ENCODE measurements around the gene SMIM33. TPM values are rescaled to one million over a fixed set of nuclear protein-coding genes. Genes with fewer than 3 reads are reported as not detected.
"Not testable (repeated sequence)": the region's sequence is repeated elsewhere in the genome, so short reads cannot be mapped to it uniquely, and the experiment has no call there.

SMIM33 gene
- total RNA-seq, 1 experiment from 2014 or later, result not detected

DNA sequence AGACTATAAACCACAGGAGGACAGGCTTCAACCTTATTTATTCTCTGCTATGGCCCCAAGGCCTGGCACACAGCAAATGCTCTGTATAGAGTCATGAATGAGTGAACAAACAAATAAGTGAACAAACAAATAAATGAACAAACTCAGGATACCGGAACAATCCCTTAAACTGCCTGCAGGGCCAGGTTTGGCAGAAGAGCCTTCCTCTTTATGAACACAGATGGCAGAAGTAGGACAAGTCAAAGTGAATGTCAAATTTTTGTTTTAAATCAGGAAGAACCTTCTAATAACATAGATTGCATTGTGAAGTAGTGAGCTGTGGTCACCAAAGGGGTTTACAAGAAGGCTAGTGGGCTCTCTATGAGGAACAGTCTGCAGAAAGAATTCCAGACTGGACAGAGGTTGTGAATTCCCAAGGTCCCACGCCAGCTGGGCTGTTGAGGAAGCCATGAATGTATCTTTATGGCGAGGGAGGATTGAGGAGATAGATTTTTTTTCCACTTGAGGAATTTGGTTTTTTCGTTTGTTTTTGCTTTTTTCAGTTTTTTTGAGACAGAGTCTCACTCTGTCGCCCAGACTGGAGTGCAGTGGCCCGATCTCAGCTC lies 42.1 kb downstream of the SMIM33 start:
- intact Hi-C loops (cut with micrococcal nuclease; ENCODE audit: unreplicated experiment), result loop anchor here (1.0 kb wide), 1 partner anchor 91 kb away; no protein-coding TSS in a partner anchor
- H3K4me1 ChIP-seq (ENCODE audit: insufficient read depth, low read length, poor library complexity, severe bottlenecking), result peaks cover 3% of the 10 kb centered on the region
- H3K4me3 ChIP-seq (ENCODE audit: low read depth, low read length, poor library complexity, severe bottlenecking), result no peak overlapping the region
- no peak for TF ChIP-seq EZH2 (IDR thresholded peaks at IDR 0.05; ENCODE audit: borderline replicate concordance, low read depth, low read length, poor library complexity, severe bottlenecking)
- TF ChIP-seq, protein P1, sequence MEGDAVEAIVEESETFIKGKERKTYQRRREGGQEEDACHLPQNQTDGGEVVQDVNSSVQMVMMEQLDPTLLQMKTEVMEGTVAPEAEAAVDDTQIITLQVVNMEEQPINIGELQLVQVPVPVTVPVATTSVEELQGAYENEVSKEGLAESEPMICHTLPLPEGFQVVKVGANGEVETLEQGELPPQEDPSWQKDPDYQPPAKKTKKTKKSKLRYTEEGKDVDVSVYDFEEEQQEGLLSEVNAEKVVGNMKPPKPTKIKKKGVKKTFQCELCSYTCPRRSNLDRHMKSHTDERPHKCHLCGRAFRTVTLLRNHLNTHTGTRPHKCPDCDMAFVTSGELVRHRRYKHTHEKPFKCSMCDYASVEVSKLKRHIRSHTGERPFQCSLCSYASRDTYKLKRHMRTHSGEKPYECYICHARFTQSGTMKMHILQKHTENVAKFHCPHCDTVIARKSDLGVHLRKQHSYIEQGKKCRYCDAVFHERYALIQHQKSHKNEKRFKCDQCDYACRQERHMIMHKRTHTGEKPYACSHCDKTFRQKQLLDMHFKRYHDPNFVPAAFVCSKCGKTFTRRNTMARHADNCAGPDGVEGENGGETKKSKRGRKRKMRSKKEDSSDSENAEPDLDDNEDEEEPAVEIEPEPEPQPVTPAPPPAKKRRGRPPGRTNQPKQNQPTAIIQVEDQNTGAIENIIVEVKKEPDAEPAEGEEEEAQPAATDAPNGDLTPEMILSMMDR (conservative IDR thresholded peaks at IDR 0.05; ENCODE audit: low read depth, low read length), result no peak
- no peak overlapping the region for H3K27ac ChIP-seq (ENCODE audit: low read depth, low read length, poor library complexity, severe bottlenecking)
- H3K27me3 ChIP-seq (replicated peaks; ENCODE audit: insufficient read depth, low read depth, low read length, poor library complexity), result no peaks in the 10 kb centered on the region
- DNase-seq (ENCODE audit: low spot score), result no peak
- ChIA-PET CTCF (interaction anchor here (0.5 to 1.3 kb wide), 2 partner anchors 91 to 284 kb away, joined by 3 to 16 read pairs; no protein-coding TSS in a partner anchor), POLR2A (ENCODE audit: low non-redundant PET) (no interaction called here)
- no TSS peak for BruUV-seq (replicated peaks)
- H3K9me3 ChIP-seq (ENCODE audit: low read depth, low read length, poor library complexity, severe bottlenecking), result no peaks in the 10 kb centered on the region
- no peaks in the 10 kb centered on the region for H3K36me3 ChIP-seq (ENCODE audit: insufficient read depth, low read length, poor library complexity, severe bottlenecking)

DNA sequence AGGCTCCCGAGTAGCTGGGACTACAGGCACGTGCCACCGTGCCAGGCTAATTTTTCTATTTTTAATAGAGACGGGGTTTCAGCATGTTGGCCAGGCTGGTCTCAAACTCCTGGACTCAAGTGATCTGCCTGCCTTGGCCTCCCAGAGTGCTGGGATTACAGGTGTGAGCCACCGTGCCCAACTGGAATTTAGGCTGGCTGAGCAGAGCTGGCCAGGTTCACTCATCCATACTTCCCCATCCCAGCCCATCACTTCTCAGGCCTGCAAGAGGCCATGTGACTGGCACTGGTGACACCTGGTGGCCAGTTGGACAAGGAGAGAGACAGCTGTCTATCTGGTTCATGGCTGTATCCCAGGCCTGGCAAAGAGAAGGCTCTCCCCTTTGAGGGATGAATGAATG lies 42.6 kb downstream of the SMIM33 start:
- H3K36me3 ChIP-seq (ENCODE audit: insufficient read depth, low read length, poor library complexity, severe bottlenecking); H3K4me1 ChIP-seq (ENCODE audit: insufficient read depth, low read length, poor library complexity, severe bottlenecking); H3K27ac ChIP-seq (ENCODE audit: low read depth, low read length, poor library complexity, severe bottlenecking); H3K27me3 ChIP-seq (replicated peaks; ENCODE audit: insufficient read depth, low read depth, low read length, poor library complexity); POLR2A ChIA-PET (ENCODE audit: low non-redundant PET); H3K9me3 ChIP-seq (ENCODE audit: low read depth, low read length, poor library complexity, severe bottlenecking); BruUV-seq (replicated peaks); H3K4me3 ChIP-seq (ENCODE audit: low read depth, low read length, poor library complexity, severe bottlenecking): not testable (repeated sequence)
- peak; percentile 83 for DNase-seq (ENCODE audit: low spot score)
- intact Hi-C loops (cut with micrococcal nuclease; ENCODE audit: unreplicated experiment), result loop anchor here (1.0 kb wide), 1 partner anchor 91 kb away; no protein-coding TSS in a partner anchor
- CTCF ChIA-PET, result interaction anchor here (1.3 kb wide), 1 partner anchor 91 kb away, joined by 16 read pairs; no protein-coding TSS in a partner anchor
- TF ChIP-seq, protein P1 (conservative IDR thresholded peaks at IDR 0.05; ENCODE audit: low read depth, low read length), result peak; percentile 74

DNA sequence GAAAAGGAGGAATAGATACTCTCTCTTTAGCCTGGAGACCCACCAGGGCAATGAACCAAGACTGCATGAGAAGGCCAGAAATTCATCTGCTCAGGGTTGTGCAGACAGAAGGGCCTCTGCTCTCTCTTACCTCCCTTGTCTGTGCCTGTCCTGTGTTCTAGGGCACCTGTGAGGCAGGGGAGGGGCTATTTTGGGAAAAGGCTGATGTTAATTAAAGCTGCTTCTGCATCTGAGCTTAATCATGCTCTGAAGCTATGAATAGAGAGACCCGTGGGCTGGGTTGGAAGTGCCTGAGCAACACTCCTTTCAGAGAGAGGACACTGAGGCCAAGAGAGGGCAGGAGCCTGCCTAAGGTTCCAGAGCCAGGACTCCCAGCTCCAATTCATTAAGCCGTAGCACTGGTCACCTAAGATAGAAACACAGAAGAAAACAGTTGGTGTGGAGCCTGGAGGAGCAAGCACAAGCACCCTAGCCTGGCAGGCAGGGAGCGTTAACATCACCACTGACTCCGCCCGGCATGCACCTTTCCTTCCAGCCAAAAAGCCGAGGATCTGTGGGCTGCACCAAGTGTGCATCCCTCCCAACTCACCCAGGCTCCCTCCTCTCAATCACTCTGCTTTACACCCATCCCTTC lies 43.2 kb downstream of the SMIM33 start:
- no peak overlapping the region for H3K4me3 ChIP-seq (ENCODE audit: low read depth, low read length, poor library complexity, severe bottlenecking)
- POLR2A ChIA-PET (ENCODE audit: low non-redundant PET), result no interaction called here
- intact Hi-C loops (cut with micrococcal nuclease; ENCODE audit: unreplicated experiment), result loop anchor here (1.0 kb wide), 1 partner anchor 92 kb away; no protein-coding TSS in a partner anchor
- no peaks in the 10 kb centered on the region for H3K36me3 ChIP-seq (ENCODE audit: insufficient read depth, low read length, poor library complexity, severe bottlenecking)
- no peak overlapping the region for H3K27ac ChIP-seq (ENCODE audit: low read depth, low read length, poor library complexity, severe bottlenecking)
- H3K9me3 ChIP-seq (ENCODE audit: low read depth, low read length, poor library complexity, severe bottlenecking), result no peaks in the 10 kb centered on the region
- TF ChIP-seq EZH2 (IDR thresholded peaks at IDR 0.05; ENCODE audit: borderline replicate concordance, low read depth, low read length, poor library complexity, severe bottlenecking), result no peak
- TF ChIP-seq, protein P1 (conservative IDR thresholded peaks at IDR 0.05; ENCODE audit: low read depth, low read length), result no peak
- BruUV-seq (replicated peaks), result no TSS peak
- H3K27me3 ChIP-seq (replicated peaks; ENCODE audit: insufficient read depth, low read depth, low read length, poor library complexity), result no peaks in the 10 kb centered on the region
- DNase-seq (ENCODE audit: low spot score), result no peak
- peaks cover 3% of the 10 kb centered on the region for H3K4me1 ChIP-seq (ENCODE audit: insufficient read depth, low read length, poor library complexity, severe bottlenecking)
- CTCF ChIA-PET, result interaction anchor here (1.3 kb wide), 1 partner anchor 92 kb away, joined by 16 read pairs; no protein-coding TSS in a partner anchor
